ENCODE measurements around the gene CCT7.
A peak's percentile ranks its signal among the peaks of the same experiment; 100 is the strongest.

CCT7 gene

DNA sequence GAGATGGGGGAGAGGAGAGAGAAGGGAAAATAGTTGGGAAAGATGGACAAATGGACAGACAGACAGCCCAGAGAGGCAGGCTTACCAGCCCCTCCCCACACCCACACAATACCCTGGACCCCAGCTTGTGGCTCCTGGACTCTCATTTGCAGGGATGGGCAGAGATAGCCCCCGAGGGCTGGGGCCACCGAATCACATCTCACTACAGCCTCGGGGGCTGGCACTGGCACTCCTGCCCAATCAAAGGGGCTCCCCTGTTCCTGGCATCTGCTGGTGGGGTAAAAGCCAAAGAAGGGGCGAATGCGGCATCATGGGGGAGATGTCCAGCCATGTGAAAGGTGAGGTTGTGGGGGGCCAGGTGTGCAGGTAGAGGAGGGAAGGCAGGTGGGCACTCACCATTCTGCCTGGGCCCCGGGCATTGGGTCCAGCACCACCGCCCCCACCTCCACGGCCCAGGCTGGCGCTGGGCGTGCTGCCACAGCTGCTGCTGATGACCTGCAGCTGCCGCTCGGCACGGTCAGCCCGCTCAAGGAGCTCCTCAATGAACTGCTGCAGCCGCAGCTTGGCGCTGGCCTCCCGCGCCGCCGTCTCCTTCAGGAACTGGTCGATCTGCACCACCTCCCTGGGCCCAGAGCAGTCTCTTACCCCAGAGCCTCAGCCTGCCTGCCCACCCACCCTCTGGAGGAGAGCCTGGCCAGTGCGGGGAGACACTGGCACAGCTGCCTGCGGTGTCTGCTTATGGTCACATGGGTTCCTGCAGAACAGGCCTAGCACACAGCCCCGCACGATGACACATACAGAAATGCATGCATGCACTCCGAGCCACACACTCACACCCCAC is 32.2 kb downstream of the CCT7 start:
- no peak for DNase-seq

GRCh38 chr2:73267008-73267407 is 32.9 kb downstream of the CCT7 start:
- DNase-seq, result no peak

- no peak for DNase-seq
These were observed 34.3 kb downstream of the CCT7 start for GRCh38 chr2:73268366-73268829.

DNA sequence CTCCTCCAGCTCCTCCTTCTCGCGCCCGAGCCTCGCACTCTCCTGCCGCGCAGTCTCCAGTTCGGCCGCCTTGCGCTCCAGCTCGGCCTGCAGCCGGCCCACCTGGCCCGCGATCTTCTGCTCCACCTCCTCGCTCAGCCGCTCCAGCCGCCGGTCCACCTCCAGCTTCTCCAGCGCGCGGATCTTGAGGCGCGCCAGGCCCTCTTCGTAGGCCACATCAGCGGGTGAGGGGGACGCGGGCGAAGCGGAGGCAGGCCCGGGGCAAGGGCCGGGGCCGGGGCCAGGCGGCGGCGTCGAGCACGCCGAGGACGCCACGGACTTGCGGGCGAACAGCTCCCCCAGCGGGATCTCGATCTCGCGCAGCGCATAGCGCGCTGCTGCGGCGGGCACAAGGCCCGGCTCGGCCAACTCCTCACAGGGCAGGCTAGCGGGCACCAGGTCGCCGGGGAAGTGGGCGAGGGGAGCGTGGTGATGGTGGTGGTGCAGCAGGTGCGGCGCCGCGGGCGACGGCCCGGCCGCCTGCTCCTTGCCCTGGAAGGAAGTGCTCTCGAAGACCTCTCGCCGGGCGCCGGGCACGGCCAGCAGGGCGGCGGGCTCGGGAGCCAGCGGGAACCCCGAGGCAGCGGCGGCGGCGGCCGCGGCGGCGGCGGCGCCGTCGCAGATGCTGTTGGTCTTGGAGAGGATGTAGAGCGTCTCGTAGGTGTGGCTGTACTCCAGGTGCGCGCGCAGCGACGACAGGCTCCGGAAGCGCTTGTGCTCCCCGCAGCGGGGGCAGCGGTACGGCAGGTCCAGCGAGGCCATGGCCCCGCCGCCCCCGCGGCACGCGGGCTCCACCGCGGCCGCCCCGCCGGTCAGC is 35.0 kb downstream of the CCT7 start:
- DNase-seq, result peak in 18 of 56 donors; percentile 12 to 73 (median 29)

- no peak for DNase-seq
These were observed 35.8 kb downstream of the CCT7 start for GRCh38 chr2:73269686-73270465.

DNA sequence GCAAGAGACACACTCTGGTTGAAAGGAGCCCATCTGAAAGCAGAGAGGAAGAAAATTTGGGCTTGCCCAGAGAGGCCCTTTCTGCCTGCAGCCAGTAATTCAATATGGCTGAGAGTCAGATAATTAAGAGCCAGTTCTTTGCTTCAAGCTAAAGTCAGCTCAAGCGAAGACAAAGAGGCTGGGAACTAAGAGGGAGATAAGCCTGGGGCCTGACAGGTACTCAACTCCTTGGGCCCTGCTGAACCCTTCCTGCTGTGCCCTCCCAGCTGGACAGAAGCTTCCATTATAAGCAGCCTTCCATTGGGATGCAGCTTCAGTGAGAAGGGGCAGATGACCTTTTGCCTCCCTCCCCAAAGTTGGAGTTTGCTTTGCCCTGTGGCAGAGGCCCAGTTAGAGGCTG is 38.2 kb downstream of the CCT7 start:
- DNase-seq, result no peak

DNA sequence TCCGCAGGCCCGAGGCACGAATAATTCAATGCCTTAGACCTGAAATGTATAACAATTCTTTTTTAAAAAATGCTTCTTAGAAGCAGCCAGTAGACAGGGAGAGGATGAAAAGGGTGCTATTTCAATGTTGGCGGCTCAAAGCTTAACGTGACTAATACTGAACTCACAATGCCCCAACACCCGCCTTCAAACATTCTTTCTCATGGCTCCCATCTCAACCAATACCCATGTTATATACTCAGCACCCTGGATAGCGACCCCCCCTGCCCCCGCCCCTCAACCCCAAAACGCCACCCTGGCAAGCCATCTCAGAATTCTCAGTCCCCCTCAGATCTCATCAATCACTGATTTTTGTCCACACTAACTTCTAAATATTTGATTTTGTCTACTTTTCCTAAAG is 45.7 kb downstream of the CCT7 start:
- no peak for DNase-seq

DNA sequence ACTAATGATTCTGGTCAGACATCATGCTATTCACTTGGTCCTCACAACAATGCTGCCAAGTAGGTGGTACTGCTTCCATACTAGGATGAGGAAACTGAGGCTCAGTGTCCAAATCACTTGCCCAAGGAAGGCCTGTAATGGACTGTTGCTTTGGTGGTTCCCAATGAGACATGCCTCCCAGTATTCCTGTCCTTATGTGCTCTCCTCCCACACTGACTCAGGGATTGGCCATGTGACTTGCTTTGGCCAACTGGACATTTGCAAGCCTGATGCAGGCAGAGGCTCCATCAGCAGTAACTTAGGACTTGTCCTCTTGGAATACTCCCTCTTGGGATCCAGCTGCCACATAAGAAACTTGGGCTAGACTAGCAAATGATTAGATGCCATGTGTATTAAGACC is 47.1 kb downstream of the CCT7 start:
- DNase-seq, result no peak

GRCh38 chr2:73282924-73283544 is 48.9 kb downstream of the CCT7 start:
- DNase-seq, result no peak

- peak in 7 of 56 donors; percentile 20 to 66 (median 48) for DNase-seq
These were observed 49.6 kb downstream of the CCT7 start for GRCh38 chr2:73283545-73284295.

- DNase-seq, result peak in 33 of 56 donors; percentile 30 to 84 (median 57)
These were observed 50.4 kb downstream of the CCT7 start, which contains the start of gene FBXO41 for GRCh38 chr2:73284296-73285158. Gene FBXO41, minus strand, starts transcription at chr2:73284478. Its CDS starts 14,848 bp downstream, at chr2:73269630.

GRCh38 chr2:73285159-73285739 is 51.1 kb downstream of the CCT7 start:
- peak in 16 of 56 donors; percentile 21 to 67 (median 40) for DNase-seq

DNA sequence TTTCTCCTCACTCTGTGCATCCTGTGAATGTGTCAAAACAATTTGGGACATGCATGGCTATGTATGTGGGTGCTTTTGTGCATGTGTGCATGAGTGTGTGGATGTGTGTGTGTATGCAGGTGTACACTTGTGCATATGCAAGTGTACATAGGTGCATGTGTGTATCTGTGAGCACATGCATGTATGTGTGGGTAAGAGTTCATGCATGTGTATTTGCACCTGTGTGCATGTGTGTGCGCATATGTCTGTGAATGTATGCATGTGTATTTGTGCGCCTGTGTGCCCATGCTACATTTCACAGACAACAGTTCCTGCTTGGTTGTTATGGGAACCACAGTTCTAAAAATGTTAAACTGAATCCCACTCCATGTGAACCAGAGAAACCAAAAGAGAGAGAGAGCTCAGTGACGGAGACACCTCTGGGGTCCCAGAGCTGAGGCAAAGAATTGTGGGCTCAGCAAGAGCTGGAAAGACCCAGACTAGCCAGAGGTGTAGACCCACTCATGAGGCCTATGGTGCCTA is 52.1 kb downstream of the CCT7 start:
- peak in 1 of 56 donors; percentile 18 for DNase-seq

DNA sequence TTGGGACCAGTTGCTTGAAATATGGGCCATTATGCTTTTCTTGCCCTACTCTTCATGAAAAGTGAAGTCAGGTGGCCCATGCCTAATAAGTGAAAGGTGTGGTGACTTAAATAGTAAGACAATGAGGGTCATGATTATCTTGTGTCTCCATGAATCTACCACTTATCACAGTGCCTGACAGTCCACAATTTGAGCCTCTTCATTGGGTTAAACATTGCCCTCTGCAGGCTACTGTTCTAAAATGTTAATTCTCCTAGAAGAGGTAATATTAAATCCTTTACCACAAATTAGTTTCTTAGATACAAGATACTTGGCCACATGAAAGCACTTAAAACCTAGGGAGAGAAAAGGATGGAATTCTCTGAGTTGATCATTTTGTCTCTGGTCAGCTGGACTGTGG is 55.2 kb downstream of the CCT7 start:
- DNase-seq, result no peak

GRCh38 chr2:73290049-73290839 is 56.1 kb downstream of the CCT7 start:
- peak in 13 of 56 donors; percentile 14 to 75 (median 41) for DNase-seq

DNA sequence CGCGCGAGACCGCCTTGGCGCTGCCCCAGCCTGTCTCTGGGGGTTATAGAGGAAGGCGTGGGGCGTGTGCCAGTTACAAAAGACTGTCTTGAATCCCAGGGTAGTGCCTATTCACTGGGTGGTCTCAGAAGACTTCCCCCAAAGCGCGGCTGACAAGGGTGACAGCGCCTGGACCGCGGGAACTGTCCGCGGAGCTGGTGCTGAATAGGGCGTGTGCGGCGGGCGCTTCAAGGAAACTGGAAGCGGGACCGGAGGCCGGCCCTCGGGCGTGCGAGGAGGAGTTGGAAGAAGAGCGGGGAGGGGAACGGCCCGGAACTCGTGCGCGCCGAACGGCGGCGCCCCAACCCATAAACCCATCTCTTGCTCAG is 57.0 kb downstream of the CCT7 start:
- DNase-seq, result peak in 2 of 56 donors; percentile 24 to 33
